Loucy (cell line): ENCODE results near the gene AGRN.

Experiments used
- CTCF ChIP-seq: fragments of 200-600 bp; sonication (generic); conservative IDR thresholded peaks from 2 replicates; pipeline ENCODE4 v1.5.1; 2014; ENCODE audit warnings: mild to moderate bottlenecking, antibody characterized with exemption, low read length
- EZH2phosphoT487 ChIP-seq: fragments of 200-600 bp; IDR thresholded peaks from 2 replicates; pipeline ENCODE4 v1.6.1; 2018; ENCODE audit warnings: antibody characterized with exemption, mild to moderate bottlenecking, moderate library complexity, borderline replicate concordance

- TF ChIP-seq CTCF: no peak
- TF ChIP-seq EZH2phosphoT487: no peak
Observed at GRCh38 chr1:1038694-1039093, 18.8 kb downstream of the AGRN start.
